Ovary (tissue), 3 donors: ENCODE results near the gene ARMC12.
A peak's percentile ranks its signal among the peaks of the same experiment; 100 is the strongest.

Source experiments
- CTCF ChIP-seq, 3 donors: fragments of 450-650 bp in 2 of 3; fragments of 200-600 bp in 1 of 3; IDR thresholded peaks; one replicate each; pipeline versions ENCODE4 v1.5.1 to v1.8.0; 2016 to 2022; ENCODE audit warnings: antibody characterized with exemption in 3 of 3, mild to moderate bottlenecking in 1 of 3
- EP300 ChIP-seq: sonication (generic); formaldehyde crosslinking; IDR thresholded peaks from one replicate; pipeline ENCODE4 v1.6.1; 2017; ENCODE audit warnings: antibody characterized with exemption
- donor health status: DM: no; HTN: no; CAD: no.

GRCh38 chr6:35731736-35732532 lies 4.9 kb upstream of the ARMC12 start:
- TF ChIP-seq CTCF (IDR thresholded peaks at IDR 0.05) (peak in 1 of 3 donors; percentile 56), EP300 (peak; percentile 73)
